Measurements from ENCODE around the gene PEX12.

DNA sequence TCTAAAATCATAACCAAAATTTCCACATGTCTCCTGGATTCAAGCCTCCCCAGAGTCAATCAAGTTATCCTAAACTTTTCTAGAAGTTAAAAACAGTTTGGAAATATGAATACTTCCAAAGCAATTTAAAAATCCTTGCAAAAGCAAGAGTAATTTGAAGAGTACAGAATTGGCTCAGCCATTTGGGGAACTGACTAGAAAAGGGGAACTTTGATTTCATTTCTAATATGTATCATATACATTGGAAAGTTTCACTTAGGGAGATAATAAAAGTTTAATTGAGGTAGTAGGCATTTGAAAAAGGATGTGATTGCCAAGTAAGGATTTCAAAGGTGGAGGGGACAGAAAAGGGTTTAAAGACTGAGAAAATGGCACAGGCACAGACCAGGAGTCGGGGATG lies 31.9 kb downstream of the PEX12 start:
- no peak for TF ChIP-seq CBFB (CRISPR knock-in tag; IDR thresholded peaks at IDR 0.05; ENCODE audit: low read depth)
- TF ChIP-seq, protein P1, sequence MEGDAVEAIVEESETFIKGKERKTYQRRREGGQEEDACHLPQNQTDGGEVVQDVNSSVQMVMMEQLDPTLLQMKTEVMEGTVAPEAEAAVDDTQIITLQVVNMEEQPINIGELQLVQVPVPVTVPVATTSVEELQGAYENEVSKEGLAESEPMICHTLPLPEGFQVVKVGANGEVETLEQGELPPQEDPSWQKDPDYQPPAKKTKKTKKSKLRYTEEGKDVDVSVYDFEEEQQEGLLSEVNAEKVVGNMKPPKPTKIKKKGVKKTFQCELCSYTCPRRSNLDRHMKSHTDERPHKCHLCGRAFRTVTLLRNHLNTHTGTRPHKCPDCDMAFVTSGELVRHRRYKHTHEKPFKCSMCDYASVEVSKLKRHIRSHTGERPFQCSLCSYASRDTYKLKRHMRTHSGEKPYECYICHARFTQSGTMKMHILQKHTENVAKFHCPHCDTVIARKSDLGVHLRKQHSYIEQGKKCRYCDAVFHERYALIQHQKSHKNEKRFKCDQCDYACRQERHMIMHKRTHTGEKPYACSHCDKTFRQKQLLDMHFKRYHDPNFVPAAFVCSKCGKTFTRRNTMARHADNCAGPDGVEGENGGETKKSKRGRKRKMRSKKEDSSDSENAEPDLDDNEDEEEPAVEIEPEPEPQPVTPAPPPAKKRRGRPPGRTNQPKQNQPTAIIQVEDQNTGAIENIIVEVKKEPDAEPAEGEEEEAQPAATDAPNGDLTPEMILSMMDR (IDR thresholded peaks at IDR 0.05) = no peak
- TF ChIP-seq, protein P2, sequence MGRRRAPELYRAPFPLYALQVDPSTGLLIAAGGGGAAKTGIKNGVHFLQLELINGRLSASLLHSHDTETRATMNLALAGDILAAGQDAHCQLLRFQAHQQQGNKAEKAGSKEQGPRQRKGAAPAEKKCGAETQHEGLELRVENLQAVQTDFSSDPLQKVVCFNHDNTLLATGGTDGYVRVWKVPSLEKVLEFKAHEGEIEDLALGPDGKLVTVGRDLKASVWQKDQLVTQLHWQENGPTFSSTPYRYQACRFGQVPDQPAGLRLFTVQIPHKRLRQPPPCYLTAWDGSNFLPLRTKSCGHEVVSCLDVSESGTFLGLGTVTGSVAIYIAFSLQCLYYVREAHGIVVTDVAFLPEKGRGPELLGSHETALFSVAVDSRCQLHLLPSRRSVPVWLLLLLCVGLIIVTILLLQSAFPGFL (CRISPR knock-in tag; IDR thresholded peaks at IDR 0.05; ENCODE audit: borderline replicate concordance) = no peak
- TF ChIP-seq, protein P3, sequence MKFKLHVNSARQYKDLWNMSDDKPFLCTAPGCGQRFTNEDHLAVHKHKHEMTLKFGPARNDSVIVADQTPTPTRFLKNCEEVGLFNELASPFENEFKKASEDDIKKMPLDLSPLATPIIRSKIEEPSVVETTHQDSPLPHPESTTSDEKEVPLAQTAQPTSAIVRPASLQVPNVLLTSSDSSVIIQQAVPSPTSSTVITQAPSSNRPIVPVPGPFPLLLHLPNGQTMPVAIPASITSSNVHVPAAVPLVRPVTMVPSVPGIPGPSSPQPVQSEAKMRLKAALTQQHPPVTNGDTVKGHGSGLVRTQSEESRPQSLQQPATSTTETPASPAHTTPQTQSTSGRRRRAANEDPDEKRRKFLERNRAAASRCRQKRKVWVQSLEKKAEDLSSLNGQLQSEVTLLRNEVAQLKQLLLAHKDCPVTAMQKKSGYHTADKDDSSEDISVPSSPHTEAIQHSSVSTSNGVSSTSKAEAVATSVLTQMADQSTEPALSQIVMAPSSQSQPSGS (CRISPR knock-in tag; IDR thresholded peaks at IDR 0.05; ENCODE audit: borderline replicate concordance, low read depth) = no peak
- TF ChIP-seq ZNF263 (CRISPR knock-in tag; IDR thresholded peaks at IDR 0.05; ENCODE audit: low read depth) = no peak
- no peak for TF ChIP-seq TP53 (CRISPR knock-in tag; IDR thresholded peaks at IDR 0.05)
- no peak for TF ChIP-seq ETV6 (CRISPR knock-in tag; IDR thresholded peaks at IDR 0.05)
- no peak for TF ChIP-seq NR3C1 (CRISPR knock-in tag; conservative IDR thresholded peaks at IDR 0.05; ENCODE audit: low read depth)
- TF ChIP-seq SMAD4 (CRISPR knock-in tag; IDR thresholded peaks at IDR 0.05) = no peak
- TF ChIP-seq, protein P4, sequence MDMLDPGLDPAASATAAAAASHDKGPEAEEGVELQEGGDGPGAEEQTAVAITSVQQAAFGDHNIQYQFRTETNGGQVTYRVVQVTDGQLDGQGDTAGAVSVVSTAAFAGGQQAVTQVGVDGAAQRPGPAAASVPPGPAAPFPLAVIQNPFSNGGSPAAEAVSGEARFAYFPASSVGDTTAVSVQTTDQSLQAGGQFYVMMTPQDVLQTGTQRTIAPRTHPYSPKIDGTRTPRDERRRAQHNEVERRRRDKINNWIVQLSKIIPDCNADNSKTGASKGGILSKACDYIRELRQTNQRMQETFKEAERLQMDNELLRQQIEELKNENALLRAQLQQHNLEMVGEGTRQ (CRISPR knock-in tag; IDR thresholded peaks at IDR 0.05) = no peak
